Retinal pigment epithelial cell (primary cell): ENCODE results near the gene JUN.

Source experiments
- DNase-seq: peaks from one replicate; pipeline ENCODE4 v3.0.0-alpha.2; 2010; ENCODE audit warnings: low read depth
- H3K4me3 ChIP-seq: 2 replicates; pipeline ENCODE4 v1.5.1; 2011; ENCODE audit warnings: mild to moderate bottlenecking, low read length, control low read depth, moderate library complexity
- TF ChIP-seq, protein P1 (sequence below): conservative IDR thresholded peaks from 2 replicates; pipeline ENCODE4 v1.5.1; 2011; ENCODE audit warnings: low read depth, low read length, control low read depth, inconsistent platforms

JUN gene

GRCh38 chr1:58734630-58735029, 49.2 kb downstream of the JUN start:
- no peak overlapping the region for H3K4me3 ChIP-seq
- TF ChIP-seq, protein P1, sequence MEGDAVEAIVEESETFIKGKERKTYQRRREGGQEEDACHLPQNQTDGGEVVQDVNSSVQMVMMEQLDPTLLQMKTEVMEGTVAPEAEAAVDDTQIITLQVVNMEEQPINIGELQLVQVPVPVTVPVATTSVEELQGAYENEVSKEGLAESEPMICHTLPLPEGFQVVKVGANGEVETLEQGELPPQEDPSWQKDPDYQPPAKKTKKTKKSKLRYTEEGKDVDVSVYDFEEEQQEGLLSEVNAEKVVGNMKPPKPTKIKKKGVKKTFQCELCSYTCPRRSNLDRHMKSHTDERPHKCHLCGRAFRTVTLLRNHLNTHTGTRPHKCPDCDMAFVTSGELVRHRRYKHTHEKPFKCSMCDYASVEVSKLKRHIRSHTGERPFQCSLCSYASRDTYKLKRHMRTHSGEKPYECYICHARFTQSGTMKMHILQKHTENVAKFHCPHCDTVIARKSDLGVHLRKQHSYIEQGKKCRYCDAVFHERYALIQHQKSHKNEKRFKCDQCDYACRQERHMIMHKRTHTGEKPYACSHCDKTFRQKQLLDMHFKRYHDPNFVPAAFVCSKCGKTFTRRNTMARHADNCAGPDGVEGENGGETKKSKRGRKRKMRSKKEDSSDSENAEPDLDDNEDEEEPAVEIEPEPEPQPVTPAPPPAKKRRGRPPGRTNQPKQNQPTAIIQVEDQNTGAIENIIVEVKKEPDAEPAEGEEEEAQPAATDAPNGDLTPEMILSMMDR: no peak
- DNase-seq: no peak

DNA sequence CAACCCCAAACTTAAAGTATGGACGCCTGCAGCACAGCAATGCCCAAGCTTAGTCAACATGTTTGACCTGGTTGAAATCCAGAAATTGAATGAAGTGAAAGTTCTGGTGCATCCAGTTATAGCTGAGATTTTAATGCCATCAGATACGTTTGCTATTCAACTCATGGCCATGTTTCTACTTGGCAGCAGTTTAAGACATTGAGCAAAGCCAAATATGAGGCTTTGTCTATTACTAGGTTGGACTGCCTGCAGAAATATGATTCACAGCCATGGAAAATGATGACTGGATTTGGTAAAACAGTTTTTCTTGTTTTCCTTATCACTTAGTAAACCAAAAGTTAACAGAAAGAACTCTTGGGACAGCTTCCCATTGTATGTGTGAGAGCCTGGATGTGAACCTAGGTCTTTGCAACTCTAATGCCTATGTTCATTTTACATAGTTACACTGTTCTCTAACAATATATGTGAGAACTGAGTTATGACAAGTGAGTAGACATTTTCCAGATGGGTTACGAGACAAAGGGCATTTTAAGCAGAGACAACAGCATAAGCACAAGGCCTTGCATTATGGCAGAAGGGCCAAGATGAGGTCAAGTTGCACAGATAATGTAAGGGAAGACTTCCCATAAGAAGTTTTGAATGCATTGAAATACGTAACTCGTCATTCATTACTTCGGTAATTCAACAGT, 51.6 kb downstream of the JUN start:
- DNase-seq: no peak
- H3K4me3 ChIP-seq: no peak overlapping the region
- TF ChIP-seq, protein P1: no peak
